Measurements from ENCODE around the gene USF2.

USF2 gene

DNA sequence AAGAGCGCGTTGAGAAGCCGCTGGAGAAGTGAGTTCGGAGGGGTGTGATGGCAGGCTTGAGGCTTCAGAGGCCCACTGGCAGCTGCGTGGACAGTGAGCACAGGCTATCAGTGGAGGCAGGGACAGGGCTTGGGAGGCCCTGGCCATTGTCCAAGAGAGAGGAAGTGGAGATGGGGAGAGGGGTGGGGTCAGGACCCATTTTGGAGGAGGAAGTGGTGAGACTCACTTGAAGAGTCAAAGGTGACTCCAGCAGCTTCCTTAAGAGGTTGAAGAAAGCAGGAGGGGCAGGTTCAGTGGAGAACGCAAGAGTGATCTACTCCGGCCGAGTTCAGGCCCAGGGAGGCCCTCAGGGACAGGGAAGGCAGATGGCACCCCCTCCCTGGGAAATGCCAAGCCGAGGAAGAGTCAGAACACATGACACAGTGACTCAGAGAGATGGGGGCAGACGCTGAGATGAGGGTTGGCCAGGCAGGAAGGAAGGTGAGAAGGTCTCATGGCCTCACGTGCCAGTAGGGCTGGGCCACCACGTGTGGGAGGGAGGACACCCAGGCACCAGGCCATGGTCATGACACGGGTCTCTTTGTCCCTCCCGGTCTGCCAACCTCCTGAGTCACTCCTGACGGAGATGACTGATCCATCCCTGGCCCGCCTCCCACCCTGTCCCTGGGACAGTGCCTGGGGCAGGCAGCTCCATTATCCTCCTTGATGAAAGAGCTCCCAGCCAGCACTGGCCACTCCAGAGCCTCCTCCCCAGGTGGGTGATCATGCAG is 50.1 kb downstream of the USF2 start:
- DNase-seq (ENCODE audit: low read depth) = no peak

DNA sequence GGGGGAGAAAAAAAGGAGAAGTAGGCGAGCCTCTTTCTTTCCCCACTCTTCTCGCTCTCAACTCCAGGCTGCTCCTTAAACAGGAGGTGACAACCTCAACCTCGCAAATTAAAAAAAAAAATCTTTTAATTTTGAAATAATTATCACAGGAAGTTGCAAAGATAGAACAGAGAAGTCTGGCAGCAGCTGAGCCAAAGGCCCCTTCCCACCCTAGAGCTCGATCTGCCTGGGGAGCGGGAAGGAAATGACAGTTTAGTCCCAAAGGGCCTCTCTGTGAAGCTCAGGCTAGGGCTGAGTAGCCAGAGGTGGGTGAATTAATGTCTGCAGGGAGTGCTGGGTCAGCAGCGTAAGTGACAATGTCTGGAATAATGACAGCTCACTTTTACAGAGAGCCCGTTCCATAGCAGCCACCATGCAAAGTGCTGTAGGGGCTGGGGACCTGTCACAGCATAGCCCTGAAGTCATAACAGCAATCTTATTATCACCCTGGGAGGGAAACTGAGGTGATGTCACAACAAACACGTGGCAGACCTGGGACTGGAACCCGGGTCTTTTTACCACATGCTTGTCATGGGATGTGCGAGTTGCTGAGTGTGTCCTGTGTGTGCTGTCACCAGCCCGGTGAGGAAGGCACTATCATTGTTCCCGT is 51.4 kb downstream of the USF2 start:
- DNase-seq (ENCODE audit: low read depth) = no peak

DNA sequence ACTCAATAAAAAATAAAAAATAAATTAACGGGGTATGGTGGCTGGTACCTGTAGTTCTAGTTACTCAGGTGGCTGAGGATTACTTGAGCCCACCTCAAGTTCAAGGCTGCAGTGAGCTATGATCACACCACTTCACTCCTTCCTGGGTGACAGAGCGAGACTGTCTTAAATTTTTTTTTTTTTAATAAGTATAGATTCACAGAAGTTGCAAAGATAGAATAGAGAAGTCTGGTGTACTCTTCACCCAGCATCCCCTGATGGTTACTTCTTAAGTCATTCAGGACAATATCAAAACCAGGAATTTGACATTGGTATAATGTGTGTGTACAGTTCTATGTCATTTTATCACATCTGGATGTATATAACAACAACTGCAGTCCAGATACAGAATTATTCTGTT is 52.5 kb downstream of the USF2 start:
- no peak for DNase-seq (ENCODE audit: low read depth)

DNA sequence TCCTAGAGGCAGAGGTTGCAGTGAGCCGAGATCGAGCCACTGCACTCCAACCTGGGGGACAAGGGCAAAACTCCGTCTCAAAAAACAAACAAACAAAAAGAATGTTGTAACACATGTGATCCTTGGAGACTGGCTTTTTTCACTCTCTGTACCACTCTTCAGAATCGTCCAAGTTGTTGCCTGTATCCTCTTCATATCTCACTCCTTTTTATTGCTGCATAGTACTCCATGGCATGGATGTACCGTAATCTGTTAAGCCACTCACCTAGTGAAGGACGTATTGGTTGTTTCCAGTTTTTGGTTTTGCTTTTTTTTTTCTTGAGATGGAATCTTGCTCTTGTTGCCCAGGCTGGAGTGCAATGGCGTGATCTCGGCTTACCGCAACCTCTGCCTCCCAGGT is 53.3 kb downstream of the USF2 start:
- no peak for DNase-seq (ENCODE audit: low read depth)

DNA sequence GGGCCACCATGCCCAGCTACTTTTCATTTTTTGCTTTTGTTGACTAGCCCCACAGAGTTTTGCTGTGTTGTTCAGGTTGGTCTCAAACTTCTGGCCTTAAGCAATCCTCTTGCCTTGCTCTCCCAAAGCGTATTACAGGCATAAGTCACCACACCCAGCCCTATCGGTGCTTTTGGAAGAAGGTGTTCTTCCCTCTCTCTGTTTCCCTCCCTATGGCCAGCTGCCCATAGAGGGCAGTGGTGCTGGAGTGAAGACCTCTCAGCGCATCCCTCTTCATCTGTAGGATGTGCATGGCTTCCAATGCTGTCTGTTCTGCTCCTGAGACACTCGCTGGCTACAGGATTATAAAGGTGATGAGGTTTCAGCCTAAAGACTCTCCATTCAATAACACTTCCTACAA is 58.9 kb downstream of the USF2 start:
- DNase-seq (ENCODE audit: low read depth) = no peak

DNA sequence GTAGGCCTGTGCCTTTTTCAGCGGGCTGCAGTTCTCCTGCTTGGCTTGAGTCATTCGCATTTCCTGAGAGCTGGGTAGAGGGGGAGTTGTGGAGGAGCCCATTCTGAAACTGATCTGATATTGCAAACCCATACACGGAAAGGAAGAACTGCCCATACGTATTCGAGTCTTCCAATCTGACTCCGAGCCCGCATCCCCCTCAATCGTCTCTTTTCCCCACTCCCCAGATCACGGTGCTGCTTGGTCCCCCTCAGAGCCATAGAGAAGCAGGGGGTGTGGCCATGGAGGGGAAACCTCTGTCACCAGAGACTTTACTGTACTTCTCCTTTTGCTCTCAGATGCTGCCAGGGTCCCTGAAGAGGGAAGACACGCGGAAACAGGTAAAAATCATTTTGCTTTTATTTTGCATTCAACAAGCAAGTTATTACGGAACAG is 60.1 kb downstream of the USF2 start, which contains the start of gene CD22:
CD22 (plus strand) TSS at position 337 of the 435 bp plus-strand sequence. CDS start 2,854 bp downstream, outside the sequence.
- no peak for DNase-seq (ENCODE audit: low read depth)

DNA sequence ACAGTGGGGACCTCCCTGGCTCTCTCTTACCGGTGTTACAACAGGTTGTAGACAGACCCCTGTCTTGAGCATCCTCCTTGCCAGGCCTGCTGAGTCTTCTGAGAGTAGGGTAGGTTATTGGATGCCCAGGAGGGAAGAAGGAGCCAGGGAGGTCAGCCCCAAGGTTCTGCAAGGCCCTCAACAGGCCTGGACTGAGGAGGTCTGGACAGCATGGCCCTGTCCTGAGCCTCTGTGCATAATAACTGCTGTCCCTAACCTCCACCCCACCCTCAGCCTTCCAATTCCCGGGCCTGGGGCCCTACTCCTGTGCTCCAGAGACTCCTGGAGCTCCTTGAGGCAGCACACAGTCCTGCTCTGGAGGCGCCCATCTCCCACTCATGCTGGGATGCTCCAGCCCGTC is 60.6 kb downstream of the USF2 start:
- DNase-seq (ENCODE audit: low read depth) = no peak

All from stimulated activated CD8-positive, alpha-beta memory T cell treated with anti-CD3 and anti-CD28 coated beads, Interleukin-15, amount 100 ng/mL, for 24 hours (primary cell).